GM21786 (cell line): ENCODE data around the gene YPEL2.
A peak's percentile ranks its signal among the peaks of the same experiment; 100 is the strongest.
"Not testable (repeated sequence)": the region's sequence is repeated elsewhere in the genome, so short reads cannot be mapped to it uniquely, and the experiment has no call there.

Source experiments
- ATAC-seq: cut with Tn5 transposase; IDR thresholded peaks from one replicate; pipeline ENCODE4 v1.9.1; 2021; ENCODE audit not compliant: unreplicated experiment

YPEL2 gene

GRCh38 chr17:59331129-59331928, at the start of gene YPEL2:
Gene YPEL2 (plus strand): TSS chr17:59331655. CDS start chr17:59353410, 21,755 bp downstream.
- ATAC-seq = peak; percentile 81

- no peak for ATAC-seq
These were observed 47.1 kb upstream of the YPEL2 start for GRCh38 chr17:59284317-59284716.

- no peak for ATAC-seq
These were observed 44.0 kb upstream of the YPEL2 start for GRCh38 chr17:59287452-59287851.

- ATAC-seq = no peak
These were observed 43.6 kb upstream of the YPEL2 start for GRCh38 chr17:59287891-59288290.

GRCh38 chr17:59289981-59290301, 41.5 kb upstream of the YPEL2 start:
- no peak for ATAC-seq

GRCh38 chr17:59290302-59290998, 41.0 kb upstream of the YPEL2 start:
- ATAC-seq = not testable (repeated sequence)

- no peak for ATAC-seq
These were observed 39.3 kb upstream of the YPEL2 start for GRCh38 chr17:59292174-59292523.

- no peak for ATAC-seq
These were observed 35.3 kb upstream of the YPEL2 start for GRCh38 chr17:59296190-59296589.

- no peak for ATAC-seq
These were observed 32.9 kb upstream of the YPEL2 start for GRCh38 chr17:59298521-59298920.

- no peak for ATAC-seq
These were observed 31.9 kb upstream of the YPEL2 start for GRCh38 chr17:59299400-59300092.

GRCh38 chr17:59300941-59301340, 30.5 kb upstream of the YPEL2 start:
- no peak for ATAC-seq

GRCh38 chr17:59304811-59305210, 26.6 kb upstream of the YPEL2 start:
- ATAC-seq = no peak

- ATAC-seq = no peak
These were observed 21.1 kb upstream of the YPEL2 start for GRCh38 chr17:59310263-59310920.

GRCh38 chr17:59311051-59311468, 20.4 kb upstream of the YPEL2 start:
- no peak for ATAC-seq

GRCh38 chr17:59311521-59311920, 19.9 kb upstream of the YPEL2 start:
- ATAC-seq = not testable (repeated sequence)

- ATAC-seq = no peak
These were observed 15.6 kb upstream of the YPEL2 start for GRCh38 chr17:59315866-59316265.

GRCh38 chr17:59327121-59327980, 4.1 kb upstream of the YPEL2 start:
- ATAC-seq = no peak

GRCh38 chr17:59327981-59328290, 3.5 kb upstream of the YPEL2 start:
- ATAC-seq = no peak

GRCh38 chr17:59328601-59329000, 2.9 kb upstream of the YPEL2 start:
- ATAC-seq = no peak

GRCh38 chr17:59329176-59330052, 2.0 kb upstream of the YPEL2 start:
- no peak for ATAC-seq
